Ovary (tissue), 9 donors: Measurements from ENCODE around the gene ICA1. TPM values are rescaled to one million over a fixed set of nuclear protein-coding genes. Genes with fewer than 3 reads are reported as not detected.

ENCODE experiments used
- DNase-seq, 5 donors: peaks; one replicate each; pipeline ENCODE4 v3.0.0-alpha.2; 2019 to 2020
- H3K27ac ChIP-seq, 2 donors: fragments of 200-600 bp; one replicate each; pipeline versions ENCODE4 v1.5.1 to v1.8.0; 2019 to 2022
- H3K27me3 ChIP-seq: fragments of 200-600 bp; one replicate; pipeline ENCODE4 v1.8.0; 2022
- H3K36me3 ChIP-seq: fragments of 200-600 bp; sonication (generic); one replicate; pipeline ENCODE4 v1.5.1; 2019
- H3K4me1 ChIP-seq: one replicate; pipeline ENCODE4 v1.8.1; 2013; ENCODE audit warnings: mild to moderate bottlenecking, moderate library complexity; ENCODE audit not compliant: insufficient read depth
- H3K4me3 ChIP-seq: fragments of 200-600 bp; sonication (generic); one replicate; pipeline ENCODE4 v1.5.1; 2017
- H3K9me3 ChIP-seq, 2 donors: fragments of 200-600 bp in 1 of 2; sonication (generic) in 1 of 2; one replicate each; pipeline versions ENCODE4 v1.5.1 to v1.8.1; 2013 to 2019; ENCODE audit warnings: mild to moderate bottlenecking in 1 of 2, moderate library complexity in 1 of 2
- CTCF ChIP-seq, 3 donors: fragments of 450-650 bp in 2 of 3; fragments of 200-600 bp in 1 of 3; IDR thresholded peaks; one replicate each; pipeline versions ENCODE4 v1.5.1 to v1.8.0; 2016 to 2022; ENCODE audit warnings: antibody characterized with exemption in 3 of 3, mild to moderate bottlenecking in 1 of 3
- EP300 ChIP-seq: sonication (generic); formaldehyde crosslinking; IDR thresholded peaks from one replicate; pipeline ENCODE4 v1.6.1; 2017; ENCODE audit warnings: antibody characterized with exemption
- POLR2A ChIP-seq: fragments of 450-650 bp; IDR thresholded peaks from one replicate; pipeline ENCODE4 v1.6.1; 2017; ENCODE audit warnings: antibody characterized with exemption, mild to moderate bottlenecking, moderate library complexity
- WGBS, 3 donors: extraction: QIAGEN DNeasy Blood & Tissue Kit in 1 of 3; methylation state at CpG; one replicate each; pipeline versions ENCODE4 v1.1.5 to v1.1.7; 2013 to 2017; 5-methylcytosine and 5-hydroxymethylcytosine counted together
- intact Hi-C, 4 donors: fragments of 100-400 bp; cut with DNase I; formaldehyde crosslinking; loops; one replicate each; pipeline versions ENCODE4 v1.11.0 to v1.15.1; 2022 to 2023
- polyA plus RNA-seq, 2 donors: library from polyadenylated mRNA; stranded (reverse); fragments of 200-250 nt in 1 of 2; fragments of 350-450 nt in 1 of 2; fragmentation: Illumina TruSeq in 1 of 2; extraction: RNeasy Lipid Tissue Mini Kit (QIAGEN cat#74804) in 1 of 2; gene quantifications; one replicate each; pipeline ENCODE4 v1.2.3, GENCODE V29; 2013 to 2014
- total RNA-seq, 7 donors: library from RNA; depleted of rRNA in 2 of 7; stranded (reverse); fragments of >200 nt in 2 of 7; fragmentation: NEBNext Ultra II Directional in 3 of 7; extraction: Animal tissue kit (Norgen Biotek cat#: 25700) in 3 of 7; gene quantifications; one replicate each; pipeline versions ENCODE4 v1.1.0 to v1.2.4, GENCODE V29; 2016 to 2023
- donor health status: DM: no; HTN: no; CAD: no; lungs with moderate emphysema.
- donor health status: DM: no; HTN: no; CAD: no.
- donor health status: Bipolar disorder and iron deficiency.
- donor health status: DM: yes; HTN: yes; CAD: no.
- donor health status: DM: no; HTN: no; CAD: no.
- donor health status: DM: yes; HTN: yes; CAD: no.

The ICA1 gene
- total and polyA plus RNA-seq, 9 donors = 2.1 to 19.4 (median 4.7) TPM

GRCh38 chr7:8085420-8085819 lies 176.5 kb downstream of the ICA1 start:
- intact Hi-C loops = no loop called here
- Histone ChIP-seq H3K9me3 (no peaks in the 10 kb centered on the region), H3K4me3 (no peak overlapping the region), H3K27ac (no peak overlapping the region), H3K27me3 (no peaks in the 10 kb centered on the region), H3K4me1 (no peaks in the 10 kb centered on the region), H3K36me3 (peaks cover 4% of the 10 kb centered on the region)
- WGBS, 3 donors = 94 to 97% (median 95%) methylated on average over 3 of the region's 3 CpGs
- no peak for DNase-seq
- TF ChIP-seq POLR2A (no peak), CTCF (IDR thresholded peaks at IDR 0.05) (no peak), EP300 (no peak)

GRCh38 chr7:8084836-8085235 lies 177.1 kb downstream of the ICA1 start:
- 93 to 94% (median 93%) methylated on average over 5 of the region's 5 CpGs for WGBS, 3 donors
- Histone ChIP-seq H3K27ac (no peak overlapping the region), H3K27me3 (no peaks in the 10 kb centered on the region), H3K9me3 (no peaks in the 10 kb centered on the region), H3K4me1 (no peaks in the 10 kb centered on the region), H3K36me3 (peaks cover 4% of the 10 kb centered on the region), H3K4me3 (no peak overlapping the region)
- TF ChIP-seq POLR2A (no peak), CTCF (IDR thresholded peaks at IDR 0.05) (no peak), EP300 (no peak)
- no peak for DNase-seq
- intact Hi-C loops = no loop called here

GRCh38 chr7:8082762-8083161 lies 179.2 kb downstream of the ICA1 start:
- no peak for DNase-seq
- H3K36me3 ChIP-seq = peaks cover 4% of the 10 kb centered on the region
- H3K27ac ChIP-seq = no peak overlapping the region
- no peaks in the 10 kb centered on the region for H3K4me1 ChIP-seq
- 94 to 96% (median 95%) methylated on average over 2 of the region's 2 CpGs for WGBS, 3 donors
- TF ChIP-seq CTCF (IDR thresholded peaks at IDR 0.05) (no peak), EP300 (no peak), POLR2A (no peak)
- no peaks in the 10 kb centered on the region for H3K27me3 ChIP-seq
- H3K9me3 ChIP-seq = no peaks in the 10 kb centered on the region
- H3K4me3 ChIP-seq = no peak overlapping the region
- intact Hi-C loops = no loop called here

GRCh38 chr7:8078418-8078817 lies 183.5 kb downstream of the ICA1 start:
- Histone ChIP-seq H3K4me3 (no peak overlapping the region), H3K27me3 (no peaks in the 10 kb centered on the region), H3K4me1 (no peaks in the 10 kb centered on the region), H3K9me3 (no peaks in the 10 kb centered on the region), H3K27ac (no peak overlapping the region), H3K36me3 (no peaks in the 10 kb centered on the region)
- TF ChIP-seq EP300 (no peak), CTCF (IDR thresholded peaks at IDR 0.05) (no peak), POLR2A (no peak)
- no peak for DNase-seq
- intact Hi-C loops = no loop called here
